ENCODE results near the gene NINJ1. TPM values are rescaled to one million over a fixed set of nuclear protein-coding genes. Genes with fewer than 3 reads are reported as not detected.

Gene NINJ1
- total and polyA plus RNA-seq, 5 donors from 2014 or later, result 68.5 to 144 (median 75.4) TPM

- peaks cover 44% of the 10 kb centered on the region for H3K4me1 ChIP-seq (ENCODE audit: control insufficient read depth, insufficient read depth, low read length, poor library complexity, severe bottlenecking)
- ATAC-seq (ENCODE audit: low read depth in 2 of 2), result no peak
- H3K4me1 Mint-ChIP-seq, result peaks cover 0 to 63% (median 26%) of the 10 kb centered on the region in 4 donors
Observed at GRCh38 chr9:93134740-93135444, 841 bp upstream of the NINJ1 start.

GRCh38 chr9:93133681-93134014, 403 bp downstream of the NINJ1 start:
- Mint-ChIP-seq H3K27ac (peak overlapping the region; percentile 83 to 93 (median 90)), H3K9me3 (no peaks in the 10 kb centered on the region), H3K27me3 (no peaks in the 10 kb centered on the region), H3K4me3 (peak overlapping the region; percentile 85 to 94 (median 90)), H3K4me1 (peaks cover 0 to 65% (median 29%) of the 10 kb centered on the region in 4 donors), H3K36me3 (no peaks in the 10 kb centered on the region)
- Histone ChIP-seq H3K9me3 (ENCODE audit: control insufficient read depth in 2 of 2, low read length in 2 of 2) (no peaks in the 10 kb centered on the region), H3K4me3 (ENCODE audit: low read depth, low read length) (peak overlapping the region; percentile 77), H3K27ac (ENCODE audit: insufficient read depth, low read length, poor library complexity, severe bottlenecking) (peak overlapping the region; percentile 94), H3K36me3 (ENCODE audit: control insufficient read depth, insufficient read depth, low read length) (no peaks in the 10 kb centered on the region), H3K27me3 (ENCODE audit: control insufficient read depth, insufficient read depth, low read length) (no peaks in the 10 kb centered on the region), H3K4me1 (ENCODE audit: control insufficient read depth, insufficient read depth, low read length, poor library complexity, severe bottlenecking) (peaks cover 54% of the 10 kb centered on the region)
- no peak for DNase-seq
- peak; percentile 6 to 10 for ATAC-seq (ENCODE audit: low read depth in 2 of 2)

More at GRCh38 chr9:93134740-93135444, 841 bp upstream of the NINJ1 start:
- no peaks in the 10 kb centered on the region for H3K36me3 ChIP-seq (ENCODE audit: control insufficient read depth, insufficient read depth, low read length)
- Mint-ChIP-seq H3K4me3 (peak overlapping the region; percentile 85 to 91 (median 88)), H3K9me3 (no peaks in the 10 kb centered on the region), H3K27ac (peak overlapping the region; percentile 94 to 96 (median 95)), H3K36me3 (no peaks in the 10 kb centered on the region), H3K27me3 (no peaks in the 10 kb centered on the region)
- H3K27ac ChIP-seq (ENCODE audit: insufficient read depth, low read length, poor library complexity, severe bottlenecking), result peak overlapping the region; percentile 94
- no peaks in the 10 kb centered on the region for H3K27me3 ChIP-seq (ENCODE audit: control insufficient read depth, insufficient read depth, low read length)
- no peak for DNase-seq
- peak overlapping the region; percentile 48 for H3K4me3 ChIP-seq (ENCODE audit: low read depth, low read length)
- no peaks in the 10 kb centered on the region for H3K9me3 ChIP-seq (ENCODE audit: control insufficient read depth in 2 of 2, low read length in 2 of 2)

GRCh38 chr9:93132946-93133680, 938 bp downstream of the NINJ1 start:
- DNase-seq (peak in 2 of 3 donors; percentile 44 to 59), ATAC-seq (ENCODE audit: low read depth in 2 of 2) (no peak)
- Mint-ChIP-seq H3K9me3 (no peaks in the 10 kb centered on the region), H3K4me1 (peaks cover 0 to 65% (median 32%) of the 10 kb centered on the region in 4 donors), H3K36me3 (no peaks in the 10 kb centered on the region), H3K4me3 (peak overlapping the region; percentile 85 to 94 (median 90)), H3K27ac (peak overlapping the region; percentile 83 to 93 (median 90)), H3K27me3 (no peaks in the 10 kb centered on the region)
- H3K27me3 ChIP-seq (ENCODE audit: control insufficient read depth, insufficient read depth, low read length), result no peaks in the 10 kb centered on the region
- no peaks in the 10 kb centered on the region for H3K9me3 ChIP-seq (ENCODE audit: control insufficient read depth in 2 of 2, low read length in 2 of 2)
- peak overlapping the region; percentile 94 for H3K27ac ChIP-seq (ENCODE audit: insufficient read depth, low read length, poor library complexity, severe bottlenecking)
- peaks cover 58% of the 10 kb centered on the region for H3K4me1 ChIP-seq (ENCODE audit: control insufficient read depth, insufficient read depth, low read length, poor library complexity, severe bottlenecking)
- H3K36me3 ChIP-seq (ENCODE audit: control insufficient read depth, insufficient read depth, low read length), result no peaks in the 10 kb centered on the region
- H3K4me3 ChIP-seq (ENCODE audit: low read depth, low read length), result peak overlapping the region; percentile 77

DNA sequence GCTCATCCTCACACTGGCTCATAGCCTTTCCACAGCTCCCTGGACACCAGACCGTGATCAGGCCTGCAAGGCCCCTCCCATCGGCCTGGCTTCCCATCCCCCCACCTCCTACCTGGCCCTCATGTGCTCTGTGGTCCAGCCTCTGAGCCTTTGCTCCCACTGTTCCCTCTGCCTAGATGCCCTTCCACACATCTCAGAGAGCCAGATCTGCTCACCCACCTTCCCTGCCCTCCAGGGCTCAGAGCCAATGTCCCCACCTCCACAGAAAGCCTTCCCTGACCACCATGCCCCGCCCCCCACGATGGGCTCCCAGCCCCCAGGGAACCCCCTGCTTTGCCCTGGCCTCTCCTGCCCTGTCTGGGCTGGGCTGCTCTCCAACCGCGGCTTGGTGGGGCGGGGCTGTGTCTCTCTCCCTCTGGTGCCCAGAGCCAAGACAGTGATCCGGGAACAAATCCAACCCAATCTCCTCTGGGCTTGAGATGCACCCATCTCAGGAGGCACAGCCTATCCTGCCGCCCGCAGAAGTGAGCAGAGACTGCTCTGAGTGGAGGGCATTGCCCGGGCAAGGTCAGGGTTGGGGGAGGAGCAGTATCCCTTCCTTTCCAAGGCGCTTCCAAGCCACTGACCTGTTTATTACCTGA, 1.6 kb downstream of the NINJ1 start:
- Histone ChIP-seq H3K36me3 (ENCODE audit: control insufficient read depth, insufficient read depth, low read length) (no peaks in the 10 kb centered on the region), H3K4me3 (ENCODE audit: low read depth, low read length) (peak overlapping the region; percentile 77), H3K27ac (ENCODE audit: insufficient read depth, low read length, poor library complexity, severe bottlenecking) (peak overlapping the region; percentile 94), H3K4me1 (ENCODE audit: control insufficient read depth, insufficient read depth, low read length, poor library complexity, severe bottlenecking) (peaks cover 66% of the 10 kb centered on the region), H3K27me3 (ENCODE audit: control insufficient read depth, insufficient read depth, low read length) (no peaks in the 10 kb centered on the region), H3K9me3 (ENCODE audit: control insufficient read depth in 2 of 2, low read length in 2 of 2) (no peaks in the 10 kb centered on the region)
- Mint-ChIP-seq H3K36me3 (no peaks in the 10 kb centered on the region), H3K27me3 (no peaks in the 10 kb centered on the region), H3K4me1 (peaks cover 0 to 66% (median 34%) of the 10 kb centered on the region in 4 donors), H3K27ac (peak overlapping the region; percentile 83 to 93 (median 90)), H3K9me3 (no peaks in the 10 kb centered on the region), H3K4me3 (peak overlapping the region; percentile 85 to 94 (median 90))
- DNase-seq (no peak), ATAC-seq (ENCODE audit: low read depth in 2 of 2) (no peak)

DNA sequence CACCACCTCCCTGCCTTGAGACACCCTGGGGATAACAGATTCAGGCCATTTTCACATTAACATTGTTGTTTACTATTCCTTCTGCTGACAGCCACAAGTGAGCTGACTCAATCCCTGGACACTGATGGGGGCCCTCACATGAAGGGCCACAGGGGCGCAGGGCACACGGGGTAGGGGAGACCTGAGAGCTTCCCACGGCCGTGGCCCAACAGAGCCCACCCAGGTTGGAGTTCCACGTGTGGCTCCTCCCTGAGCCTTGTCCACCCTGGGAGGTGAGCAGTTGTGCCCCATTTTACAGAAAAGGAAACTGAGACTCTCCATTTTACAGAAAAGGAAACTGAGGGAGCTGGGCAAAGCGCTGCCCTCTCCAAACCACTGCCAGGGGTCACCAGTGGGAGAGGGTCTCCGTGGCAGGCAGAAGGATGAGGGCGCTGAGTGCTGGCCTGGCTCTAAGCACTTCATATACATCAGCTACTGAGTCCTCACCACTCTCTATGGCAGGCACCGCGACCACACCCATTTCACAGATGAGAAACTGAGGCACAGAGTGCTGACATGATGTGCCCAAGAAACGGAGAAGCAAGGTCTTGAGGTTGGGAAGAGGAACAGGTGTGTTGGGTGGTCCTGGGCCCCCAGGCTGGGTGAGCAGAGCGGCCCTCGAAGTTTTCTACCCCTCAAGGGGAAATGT, 2.3 kb downstream of the NINJ1 start:
- Mint-ChIP-seq H3K4me3 (peak overlapping the region; percentile 85 to 94 (median 90)), H3K4me1 (peaks cover 0 to 72% (median 39%) of the 10 kb centered on the region in 4 donors), H3K9me3 (no peaks in the 10 kb centered on the region), H3K27ac (peak overlapping the region; percentile 83 to 92 (median 90)), H3K36me3 (no peaks in the 10 kb centered on the region), H3K27me3 (no peaks in the 10 kb centered on the region)
- ATAC-seq (ENCODE audit: low read depth in 2 of 2), result no peak
- Histone ChIP-seq H3K27ac (ENCODE audit: insufficient read depth, low read length, poor library complexity, severe bottlenecking) (peak overlapping the region; percentile 34), H3K9me3 (ENCODE audit: control insufficient read depth in 2 of 2, low read length in 2 of 2) (no peaks in the 10 kb centered on the region), H3K27me3 (ENCODE audit: control insufficient read depth, insufficient read depth, low read length) (no peaks in the 10 kb centered on the region), H3K4me1 (ENCODE audit: control insufficient read depth, insufficient read depth, low read length, poor library complexity, severe bottlenecking) (peaks cover 72% of the 10 kb centered on the region), H3K4me3 (ENCODE audit: low read depth, low read length) (no peak overlapping the region), H3K36me3 (ENCODE audit: control insufficient read depth, insufficient read depth, low read length) (no peaks in the 10 kb centered on the region)
- DNase-seq, result no peak

DNA sequence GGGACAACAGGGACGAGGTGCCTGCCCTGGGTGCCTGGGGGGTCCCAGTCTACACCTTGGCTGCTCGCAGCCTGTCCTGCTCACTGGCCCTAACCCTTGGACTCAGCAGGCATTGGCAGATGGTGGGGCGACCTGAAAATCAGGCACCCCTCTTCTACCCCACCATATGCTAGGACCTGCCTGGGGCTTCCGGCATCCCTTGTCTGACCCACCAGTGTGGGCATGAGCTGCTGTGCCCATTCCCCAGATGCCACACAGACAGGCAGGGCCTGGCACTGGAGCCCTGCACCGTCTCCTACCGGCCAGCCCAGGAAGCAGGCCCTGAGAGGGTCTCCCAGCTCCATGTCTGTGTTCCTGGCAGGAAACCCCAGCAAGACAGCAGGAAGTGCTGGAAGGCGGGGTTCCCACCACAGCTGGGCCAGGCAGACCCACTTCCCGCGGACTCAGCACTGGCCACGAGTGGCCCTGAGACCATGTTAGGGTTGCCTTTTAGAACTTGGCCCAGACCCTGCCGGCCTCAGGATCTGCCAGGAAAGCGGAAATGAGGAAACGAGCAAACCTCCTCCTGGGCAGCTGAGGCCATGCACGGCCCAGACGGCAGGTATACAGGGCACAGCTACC, 3.1 kb downstream of the NINJ1 start:
- Histone ChIP-seq H3K9me3 (ENCODE audit: control insufficient read depth in 2 of 2, low read length in 2 of 2) (no peaks in the 10 kb centered on the region), H3K4me3 (ENCODE audit: low read depth, low read length) (no peak overlapping the region), H3K27ac (ENCODE audit: insufficient read depth, low read length, poor library complexity, severe bottlenecking) (no peak overlapping the region), H3K27me3 (ENCODE audit: control insufficient read depth, insufficient read depth, low read length) (no peaks in the 10 kb centered on the region), H3K4me1 (ENCODE audit: control insufficient read depth, insufficient read depth, low read length, poor library complexity, severe bottlenecking) (peaks cover 80% of the 10 kb centered on the region), H3K36me3 (ENCODE audit: control insufficient read depth, insufficient read depth, low read length) (no peaks in the 10 kb centered on the region)
- H3K36me3 Mint-ChIP-seq, result peaks cover 4% of the 10 kb centered on the region
- H3K27ac Mint-ChIP-seq, result peak overlapping the region; percentile 83 to 92 (median 90)
- DNase-seq, result no peak
- no peaks in the 10 kb centered on the region for H3K9me3 Mint-ChIP-seq
- no peaks in the 10 kb centered on the region for H3K27me3 Mint-ChIP-seq
- peak overlapping the region; percentile 85 to 92 (median 90) for H3K4me3 Mint-ChIP-seq
- ATAC-seq (ENCODE audit: low read depth in 2 of 2), result no peak
- H3K4me1 Mint-ChIP-seq, result peaks cover 0 to 78% (median 42%) of the 10 kb centered on the region in 4 donors
